Limb (tissue), 2 donors: ENCODE data around the gene PCGF3.
"Not testable (repeated sequence)": the region's sequence is repeated elsewhere in the genome, so short reads cannot be mapped to it uniquely, and the experiment has no call there.

Experiments used
- DNase-seq, 2 donors: peaks; one replicate each; pipeline ENCODE4 v3.0.0-alpha.2; 2016; ENCODE audit errors: extremely low spot score in 2 of 2

The PCGF3 gene

DNA sequence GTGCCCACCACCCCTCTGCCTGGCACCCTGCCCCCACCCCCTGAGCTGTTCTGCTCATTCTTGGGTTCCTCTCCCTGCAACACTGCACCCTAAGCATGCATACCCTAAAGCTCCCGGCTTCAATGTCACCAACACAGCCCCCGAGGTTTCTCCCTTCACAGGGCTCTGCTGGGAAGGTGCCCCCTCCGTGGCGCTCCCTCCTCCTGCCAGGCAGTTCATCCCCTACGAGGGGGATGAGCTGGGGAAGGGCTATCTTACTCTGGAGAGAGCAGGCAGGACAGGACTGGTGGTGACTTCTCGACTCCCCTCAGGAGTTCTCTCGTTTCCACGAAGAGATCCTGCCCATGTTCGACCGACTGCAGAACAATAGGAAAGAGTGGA lies 38.1 kb upstream of the PCGF3 start:
- no peak for DNase-seq

DNA sequence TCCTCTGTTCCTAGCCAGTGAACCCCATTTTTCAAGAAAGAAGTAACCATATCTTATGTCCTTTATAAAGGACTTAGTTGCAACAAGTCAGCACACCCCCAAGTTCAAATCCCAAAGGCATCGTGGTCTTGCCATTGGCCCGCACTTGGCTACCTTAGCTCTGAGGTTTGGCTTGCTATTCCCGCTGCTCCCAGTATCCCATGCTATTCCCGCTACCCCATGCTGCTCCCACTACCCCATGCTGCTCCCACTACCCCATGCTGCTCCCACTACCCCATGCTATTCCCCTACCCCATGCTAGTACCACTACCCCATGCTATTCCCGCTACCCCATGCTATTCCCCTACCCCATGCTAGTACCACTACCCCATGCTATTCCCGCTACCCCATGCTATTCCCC lies 37.4 kb upstream of the PCGF3 start:
- DNase-seq: not testable (repeated sequence)

DNA sequence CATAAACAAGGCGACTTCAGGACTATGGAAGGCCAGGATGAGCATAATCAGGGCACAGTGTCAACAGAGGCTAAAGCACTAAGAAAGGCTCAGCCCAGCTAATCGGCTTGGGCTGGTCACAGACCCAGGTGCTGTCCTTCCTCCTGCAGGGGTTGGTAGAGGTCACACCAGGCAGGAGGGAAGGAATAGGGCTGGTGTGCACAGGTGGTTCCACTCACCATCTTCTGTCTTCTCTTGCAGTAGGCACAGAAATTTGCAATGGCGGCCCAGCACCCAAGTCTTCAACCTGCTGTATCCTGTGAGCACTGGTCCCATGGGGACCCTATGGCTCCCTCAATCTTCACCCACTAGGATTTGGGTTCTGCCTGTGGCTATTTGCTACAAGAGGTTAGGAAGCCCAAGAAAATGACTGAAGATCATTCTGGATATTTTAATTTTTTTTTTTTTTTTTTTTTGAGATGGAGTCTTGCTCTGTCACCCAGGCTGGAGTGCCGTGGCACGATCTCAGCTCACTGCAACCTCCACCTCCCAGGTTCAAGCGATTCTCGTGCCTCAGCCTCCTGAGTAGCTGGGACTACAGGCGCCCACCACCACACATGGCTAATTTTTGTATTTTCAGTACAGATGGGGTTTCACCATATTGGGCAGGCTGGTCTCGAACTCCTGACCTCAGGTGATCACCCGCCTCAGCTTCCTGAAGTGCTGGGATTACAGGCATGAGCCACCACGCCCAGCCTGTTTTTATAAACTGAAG lies 35.6 kb upstream of the PCGF3 start:
- DNase-seq: not testable (repeated sequence)

DNA sequence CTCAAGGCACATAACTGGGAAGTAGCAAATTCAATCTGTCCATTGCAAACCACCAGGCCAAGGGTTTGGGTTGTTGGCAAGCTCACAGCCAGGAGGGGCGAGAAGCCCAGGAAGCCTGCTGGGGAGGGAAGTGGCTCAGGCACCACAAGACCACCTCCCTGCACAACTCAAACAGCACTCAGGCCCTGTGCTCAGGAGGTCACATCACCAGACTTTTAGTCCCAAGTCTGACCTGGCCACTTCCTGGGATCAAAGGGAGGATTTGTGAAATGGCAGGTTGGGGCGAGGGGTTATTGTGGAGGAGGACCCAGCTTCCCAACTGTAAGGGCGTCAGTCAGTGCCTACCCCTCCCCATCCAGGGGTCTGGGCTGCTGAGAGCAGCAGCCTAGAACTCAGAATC lies 33.9 kb upstream of the PCGF3 start:
- DNase-seq: no peak

DNA sequence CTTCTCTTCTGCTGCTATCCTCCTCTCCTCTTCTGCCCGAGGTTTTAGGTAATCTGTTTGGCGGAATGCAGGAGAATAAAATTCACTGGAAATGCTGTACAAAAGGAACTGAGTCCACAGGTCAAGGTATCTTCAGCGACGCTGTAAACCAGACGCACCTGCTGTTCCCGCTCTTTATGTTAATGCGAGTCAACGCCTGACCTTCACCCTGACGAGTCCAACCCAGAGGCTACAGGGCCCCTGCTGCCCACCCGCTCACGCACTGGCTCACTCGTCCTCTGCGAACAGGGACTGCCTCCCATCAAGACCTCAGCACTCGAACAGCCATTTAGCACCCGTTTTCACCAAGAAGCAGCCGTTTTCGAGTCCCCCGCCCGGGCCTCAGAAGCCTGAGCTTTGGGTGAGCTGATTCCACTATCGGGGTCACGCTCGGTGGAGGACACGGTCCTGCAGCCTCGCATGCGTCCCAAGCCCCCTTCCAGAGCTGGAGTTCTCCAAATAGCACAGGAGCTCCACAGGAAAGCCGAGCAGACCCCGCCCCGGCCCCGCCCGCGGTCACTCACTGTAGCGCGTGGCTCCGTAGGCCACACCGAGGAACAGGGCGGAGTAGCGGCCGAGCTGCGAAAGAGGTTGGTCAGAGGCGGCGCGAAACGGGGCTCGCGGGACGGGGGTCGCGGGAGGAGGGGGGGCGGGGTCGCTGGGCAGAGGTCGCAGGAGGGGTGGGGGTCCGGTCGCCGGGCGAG lies 32.1 kb upstream of the PCGF3 start:
- no peak for DNase-seq

DNA sequence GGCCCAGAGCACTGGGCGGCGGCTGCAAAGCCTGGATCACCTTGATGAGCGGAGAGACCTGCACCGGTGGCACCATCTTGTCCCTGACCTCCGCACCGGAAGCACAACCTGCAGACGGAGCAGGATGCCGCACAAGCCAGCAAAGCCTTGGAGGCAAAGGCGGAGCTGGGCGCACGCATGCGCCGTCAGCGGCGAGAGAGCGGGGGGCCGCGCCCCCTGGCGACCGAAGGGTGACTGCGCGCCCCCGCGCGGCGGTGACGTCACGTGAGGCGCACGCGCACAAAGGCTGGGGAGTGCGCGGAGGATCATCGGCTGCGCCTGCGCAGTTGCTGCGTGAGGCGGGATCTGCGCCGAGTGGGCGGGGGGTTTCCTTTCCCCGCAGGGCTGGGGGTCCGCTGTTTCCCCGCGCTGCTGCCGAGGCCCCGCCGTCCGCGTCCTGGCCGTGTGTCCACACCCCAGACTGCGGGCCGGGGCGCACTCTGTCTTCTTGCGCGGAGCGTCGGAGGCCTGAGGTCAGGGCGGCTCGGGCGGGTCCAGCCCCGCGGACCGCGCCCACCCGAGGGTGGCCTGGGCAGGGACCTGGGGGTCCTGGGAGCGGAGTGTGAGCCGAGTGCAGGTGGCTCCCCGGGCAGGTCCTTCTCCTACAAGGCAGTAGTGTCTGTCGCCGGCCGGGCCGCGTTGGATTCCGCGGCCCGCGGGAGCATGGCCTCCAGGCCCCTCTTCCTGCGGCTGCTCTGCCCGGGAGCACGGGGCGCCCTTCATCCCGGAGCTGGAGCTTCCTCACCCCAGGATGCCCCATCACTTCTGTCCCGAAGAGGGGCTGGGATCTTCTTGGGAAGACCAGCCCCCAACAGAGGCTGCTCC lies 31.2 kb upstream of the PCGF3 start, which contains the start of the genes ATP5ME and MYL5:
Gene ATP5ME, minus strand, starts transcription at position 105 of the 864 bp plus-strand sequence. Its CDS starts 29 bp downstream, at position 76.
Gene MYL5, plus strand, starts transcription at position 371 of the 864 bp plus-strand sequence. CDS start 3,485 bp downstream, outside the sequence.
- DNase-seq: peak; percentile 96 to 99

DNA sequence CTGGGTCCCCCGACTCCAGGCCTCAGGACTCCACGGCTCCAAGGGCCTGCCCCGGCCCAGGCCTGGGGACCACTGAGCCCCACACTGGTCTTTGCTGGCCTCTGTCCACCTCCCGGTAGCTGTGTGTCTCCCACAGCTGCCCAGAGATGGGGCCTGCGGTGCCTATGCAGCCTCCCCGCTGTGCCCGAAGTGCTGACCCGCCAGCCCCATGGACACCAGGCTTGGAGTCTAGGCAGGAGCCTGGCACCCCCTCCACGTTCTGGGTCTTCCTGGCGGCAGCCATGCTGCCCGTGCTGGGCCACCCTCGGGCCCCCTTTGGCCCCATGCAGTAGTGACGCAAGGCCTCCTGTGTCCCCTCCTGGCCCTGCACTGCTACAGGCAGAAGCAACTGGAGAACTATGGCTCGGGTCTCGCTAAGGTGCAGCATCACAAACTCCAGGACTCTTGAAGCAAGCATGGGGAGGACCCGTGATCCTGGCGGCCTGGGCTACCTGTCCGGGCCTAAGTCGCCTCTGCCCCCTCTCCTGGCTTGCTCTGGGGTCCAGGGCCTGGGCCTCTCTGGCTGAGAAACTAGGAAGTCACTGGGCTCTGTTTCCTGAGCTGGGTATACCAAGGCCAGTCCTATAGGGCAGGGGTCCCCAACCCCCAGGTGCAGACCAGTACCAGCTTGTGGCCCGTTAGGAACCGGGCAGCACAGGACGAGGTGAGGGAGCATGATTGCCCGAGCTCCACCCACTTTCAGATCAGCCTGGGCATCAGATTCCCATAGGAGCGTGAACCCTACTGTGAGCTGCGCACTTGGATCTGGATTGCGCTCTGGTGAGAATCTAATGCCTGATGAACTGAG lies 30.4 kb upstream of the PCGF3 start:
- DNase-seq: peak in 1 of 2 donors; percentile 52

DNA sequence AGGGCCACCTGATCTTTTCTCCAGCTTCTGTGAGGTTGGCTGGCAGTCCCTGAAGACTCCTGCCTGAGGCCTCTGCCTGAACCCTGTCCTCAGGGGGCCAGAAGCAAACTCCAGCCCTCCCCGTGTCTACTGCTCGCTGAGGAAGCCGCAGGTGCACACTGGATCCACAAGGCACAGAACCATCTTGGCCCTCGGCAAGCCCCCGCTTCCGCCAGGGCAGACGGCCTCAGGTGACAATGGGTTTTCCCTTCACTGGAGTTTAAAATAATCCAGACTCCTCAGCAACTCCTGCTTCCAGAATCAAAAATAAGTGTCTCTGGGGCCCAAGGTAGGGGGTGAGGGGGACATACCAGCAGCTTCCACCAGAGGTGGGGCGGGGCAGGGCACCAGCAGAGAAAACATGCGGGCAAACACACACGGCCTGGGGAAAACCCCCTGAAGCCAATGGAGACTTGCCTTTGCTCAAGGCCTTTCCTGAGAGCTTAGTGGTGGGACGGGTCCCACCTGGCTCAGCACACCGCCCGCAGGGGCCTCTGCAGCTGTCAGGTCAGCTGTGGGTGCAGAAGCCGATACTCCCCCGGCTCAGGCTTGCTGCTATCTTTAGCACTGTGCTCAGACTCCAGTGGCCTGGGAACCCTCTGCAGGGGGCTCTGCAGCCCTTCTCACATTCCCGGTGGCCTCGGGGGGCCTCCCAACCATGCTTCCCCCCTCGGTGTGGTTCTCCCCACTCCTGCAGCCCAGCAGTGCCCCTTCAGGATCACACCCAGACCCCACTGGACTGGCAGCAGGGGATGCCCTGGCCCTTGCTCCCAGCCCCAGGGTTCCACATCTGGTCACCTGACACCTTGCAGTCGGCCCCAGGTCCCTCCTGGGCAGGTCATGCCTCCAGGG lies 29.4 kb upstream of the PCGF3 start:
- peak in 1 of 2 donors; percentile 64 for DNase-seq

DNA sequence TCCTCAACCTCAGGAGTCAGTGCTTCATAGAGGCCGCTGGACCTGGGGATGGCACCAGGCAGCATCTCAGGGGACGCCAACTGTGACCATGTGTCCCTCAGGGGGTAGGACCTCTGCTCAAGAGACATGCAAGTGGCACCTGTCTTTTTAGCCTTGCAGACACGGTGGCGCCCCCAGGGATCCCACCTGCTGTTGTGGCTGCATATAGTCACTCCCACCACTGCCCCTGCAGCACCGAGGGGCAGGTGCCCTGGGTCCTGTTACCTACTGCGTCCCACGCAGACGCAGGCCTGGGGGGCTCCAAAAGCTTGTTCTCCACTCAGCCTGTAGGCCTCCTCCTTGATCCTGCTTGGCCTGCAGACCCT lies 28.8 kb upstream of the PCGF3 start:
- peak in 1 of 2 donors; percentile 53 for DNase-seq

DNA sequence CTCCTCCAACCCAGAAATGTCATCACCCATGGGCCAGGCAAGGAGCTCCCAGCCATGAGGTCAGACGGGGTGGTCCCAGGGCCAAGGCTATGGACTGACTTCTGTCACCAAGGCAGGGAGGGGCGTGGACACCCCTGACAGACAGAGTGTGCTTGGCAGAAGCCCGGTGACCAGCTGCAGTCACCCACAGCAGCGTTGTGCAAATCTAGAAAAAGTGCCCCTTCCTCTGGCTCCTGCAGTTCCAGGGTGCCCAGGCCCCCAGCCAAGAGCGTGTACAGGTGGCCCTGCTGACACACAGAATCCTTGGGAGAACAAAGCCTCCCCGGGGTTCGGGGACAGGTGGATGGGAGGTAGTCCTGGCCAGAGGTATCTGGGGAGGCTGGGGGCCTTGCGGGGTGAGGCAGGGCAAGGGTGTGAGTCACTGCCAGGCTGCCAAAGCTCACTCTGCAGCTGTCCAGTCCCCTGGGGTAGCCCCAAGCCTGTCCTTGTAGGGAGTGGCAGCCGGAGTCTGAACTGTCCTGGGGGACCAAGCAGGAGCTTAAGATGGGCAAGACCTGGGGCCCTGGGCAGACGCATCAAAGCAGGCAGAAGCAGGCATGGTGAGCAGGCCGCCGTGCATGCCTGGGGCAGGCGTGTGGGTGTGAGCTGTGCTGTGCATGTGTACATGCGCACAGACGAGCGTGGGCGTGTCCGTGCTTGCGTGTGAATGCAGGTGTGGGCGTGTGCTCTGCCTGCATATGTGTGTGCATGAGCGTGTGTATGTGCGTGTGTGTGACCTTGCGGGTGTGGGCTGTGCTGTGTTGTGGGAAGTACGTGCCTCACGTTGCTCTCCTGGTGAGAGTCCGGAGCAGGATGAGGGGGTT lies 28.0 kb upstream of the PCGF3 start:
- DNase-seq: peak in 1 of 2 donors; percentile 44

DNA sequence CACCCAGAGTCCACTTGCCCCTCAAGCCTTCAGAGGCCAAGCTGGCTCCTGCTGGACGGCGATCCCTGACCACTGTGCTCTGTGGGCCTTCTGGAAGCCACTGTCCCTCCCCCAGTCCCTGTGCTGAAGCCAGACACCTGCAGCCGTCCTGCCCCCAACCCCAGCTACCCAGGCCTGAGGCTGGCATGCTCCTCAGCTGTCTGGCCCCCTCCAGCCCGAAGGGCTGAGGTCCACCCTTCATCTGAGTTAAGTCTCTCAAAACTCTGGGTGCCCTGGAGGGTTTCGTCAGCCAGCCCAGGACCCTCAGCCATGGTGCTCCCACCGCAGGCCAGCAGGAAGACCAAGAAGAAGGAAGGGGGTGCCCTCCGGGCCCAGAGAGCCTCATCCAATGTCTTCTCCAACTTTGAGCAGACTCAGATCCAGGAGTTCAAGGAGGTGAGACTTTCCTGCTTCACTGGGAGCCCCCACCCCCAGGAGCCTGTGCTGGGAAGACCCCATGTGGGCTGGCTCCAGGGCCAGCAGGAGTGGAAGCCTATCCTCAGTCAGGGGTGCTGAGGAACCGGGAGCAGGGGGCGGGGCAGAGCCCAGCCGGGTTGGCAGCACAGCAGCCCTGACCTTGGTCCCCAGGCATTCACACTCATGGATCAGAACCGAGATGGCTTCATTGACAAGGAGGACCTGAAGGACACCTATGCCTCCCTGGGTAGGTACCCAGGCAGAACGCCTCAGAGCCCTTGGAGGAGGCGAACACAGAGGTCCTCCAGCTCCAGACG lies 27.1 kb upstream of the PCGF3 start:
- DNase-seq: no peak

DNA sequence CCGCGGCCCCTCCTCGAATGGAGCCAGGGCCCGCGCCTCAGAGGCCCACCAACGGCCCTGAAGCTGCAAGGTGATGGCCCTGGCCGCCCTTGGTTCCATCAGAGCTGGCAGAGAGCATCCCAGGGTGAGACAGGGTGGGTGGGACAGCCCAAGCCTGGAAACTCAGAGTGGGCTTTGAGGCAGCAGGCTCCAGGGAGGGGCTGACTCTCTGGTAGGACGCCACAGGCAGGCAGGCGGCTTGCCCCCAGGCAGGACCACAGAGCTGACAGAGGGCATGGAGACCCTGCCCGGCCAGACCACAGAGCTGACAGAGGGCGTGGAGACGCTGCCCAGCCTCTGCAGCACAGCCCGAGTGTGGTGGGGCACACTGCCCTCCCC lies 26.5 kb upstream of the PCGF3 start:
- no peak for DNase-seq

DNA sequence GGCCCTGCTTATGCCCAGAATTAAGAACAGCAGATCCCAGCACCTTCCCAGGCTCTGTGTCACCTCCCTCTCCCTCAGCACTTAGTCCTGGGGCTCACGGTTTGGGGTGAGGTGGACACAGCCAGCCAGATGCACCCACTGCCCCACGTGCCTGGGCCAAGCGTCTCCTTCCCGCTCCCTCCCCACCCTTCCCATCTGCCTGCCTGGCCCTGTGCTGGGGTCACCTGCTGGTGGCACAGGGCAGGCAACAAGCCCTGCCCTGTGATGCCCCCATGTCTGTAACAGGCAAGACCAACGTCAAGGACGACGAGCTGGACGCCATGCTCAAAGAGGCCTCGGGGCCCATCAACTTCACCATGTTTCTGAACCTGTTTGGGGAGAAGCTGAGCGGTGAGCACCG lies 26.0 kb upstream of the PCGF3 start:
- DNase-seq: no peak

DNA sequence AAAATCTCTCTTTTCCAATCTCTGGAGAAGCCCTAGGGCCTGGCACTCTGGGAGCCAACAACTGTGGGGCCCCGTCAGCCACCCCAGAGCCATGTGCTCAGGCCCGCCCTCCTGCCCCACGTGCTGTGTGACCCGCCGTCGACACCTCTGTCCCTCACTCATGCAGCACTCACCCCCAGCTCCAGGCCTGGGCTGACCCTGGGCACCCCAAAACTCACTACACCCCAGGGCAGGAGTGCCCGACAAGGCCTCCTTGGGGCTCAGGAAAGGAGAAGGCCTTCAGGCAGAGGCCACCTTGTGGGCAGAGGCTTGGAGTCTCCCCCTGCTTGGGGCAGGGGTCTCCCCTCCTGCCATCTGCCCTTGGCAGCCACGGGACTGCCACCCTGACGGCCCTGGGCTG lies 25.5 kb upstream of the PCGF3 start:
- no peak for DNase-seq

DNA sequence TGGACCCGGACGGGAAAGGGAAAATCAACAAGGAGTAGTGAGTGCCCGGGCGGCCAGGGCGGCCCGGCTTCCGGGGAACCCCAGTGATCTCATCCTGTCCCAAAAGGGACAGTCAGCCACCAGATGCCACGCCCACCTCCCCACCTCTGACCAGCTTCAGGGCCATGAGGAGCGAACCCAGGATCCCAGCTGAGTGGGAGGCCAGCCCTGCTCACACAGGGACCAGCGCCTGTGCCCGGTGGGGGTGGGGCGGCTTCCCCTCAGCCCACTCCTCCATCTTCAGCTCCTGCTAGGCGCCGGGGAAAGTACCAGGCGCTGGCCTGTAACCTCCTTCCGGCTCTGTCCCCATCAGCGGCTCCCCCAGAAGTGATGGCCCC lies 25.1 kb upstream of the PCGF3 start:
- DNase-seq: no peak

DNA sequence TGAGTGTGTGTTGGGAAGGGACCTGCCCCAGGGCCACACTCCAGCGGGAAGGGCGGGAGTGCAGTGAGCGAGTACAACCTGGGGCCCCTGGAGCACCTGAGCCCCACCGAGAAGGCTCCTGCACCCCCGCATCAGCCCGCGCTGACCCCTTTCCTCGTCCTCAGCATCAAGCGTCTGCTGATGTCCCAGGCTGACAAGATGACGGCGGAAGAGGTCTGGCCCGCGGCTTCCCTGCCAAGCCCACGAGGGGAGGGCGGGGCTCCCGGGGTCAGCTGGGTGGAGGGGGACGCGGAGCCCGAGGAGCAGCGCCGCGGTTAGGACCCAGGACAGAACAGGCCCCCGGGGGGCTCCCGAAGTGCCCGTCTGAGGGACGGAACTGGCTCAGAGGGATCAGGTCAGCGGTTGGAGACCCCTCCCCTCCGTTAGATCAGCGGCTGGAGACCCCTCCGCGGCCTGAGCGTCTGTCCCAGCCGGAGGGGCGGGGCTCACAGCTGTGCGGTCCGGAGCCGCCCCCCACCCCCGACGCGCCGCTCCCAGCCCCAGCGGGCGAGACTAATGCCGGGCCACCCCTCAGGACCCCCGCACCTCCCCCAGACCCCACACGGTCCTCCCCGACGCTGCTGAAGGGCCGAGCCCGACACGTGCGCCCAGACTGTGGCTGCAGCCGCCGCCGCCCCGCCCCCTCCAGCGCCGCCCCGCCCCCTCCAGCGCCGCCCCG lies 24.5 kb upstream of the PCGF3 start:
- no peak for DNase-seq

DNA sequence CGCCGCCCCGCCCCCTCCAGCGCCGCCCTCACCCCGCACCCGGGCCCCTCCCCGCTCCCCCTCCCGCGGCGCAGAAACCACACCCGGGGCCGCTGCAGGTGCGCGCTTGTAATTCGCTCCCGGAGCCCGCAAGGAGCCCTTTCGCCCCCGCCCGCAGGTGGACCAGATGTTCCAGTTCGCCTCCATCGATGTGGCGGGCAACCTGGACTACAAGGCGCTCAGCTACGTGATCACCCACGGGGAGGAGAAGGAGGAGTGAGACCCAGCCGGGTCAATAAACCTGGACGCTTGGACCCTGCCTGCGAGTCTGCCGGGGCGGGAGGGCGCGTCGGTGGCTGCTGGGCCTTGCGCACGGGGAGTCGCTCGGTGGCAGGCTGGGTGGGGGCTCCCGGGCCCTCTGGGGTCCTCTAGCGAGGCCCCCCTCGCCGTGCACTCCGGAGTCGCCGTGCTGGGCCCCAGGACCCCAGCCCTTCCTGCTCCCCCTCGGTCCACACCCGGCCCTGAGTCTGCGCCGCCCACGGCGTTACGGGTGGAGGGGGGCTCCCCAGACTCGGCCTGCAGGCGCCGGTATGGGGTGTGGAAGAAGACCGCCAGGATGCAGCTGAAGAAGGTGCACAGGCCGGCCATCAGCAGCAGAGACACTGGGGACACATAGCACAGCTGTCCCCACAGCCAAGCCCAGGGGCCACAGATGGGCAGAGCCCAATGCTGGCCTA lies 23.7 kb upstream of the PCGF3 start:
- no peak for DNase-seq
